Fibroblast of lung (primary cell): ENCODE results near the gene ITIH3. TPM values are rescaled to one million over a fixed set of nuclear protein-coding genes. Genes with fewer than 3 reads are reported as not detected.
A peak's percentile ranks its signal among the peaks of the same experiment; 100 is the strongest.

Source experiments
- DNase-seq, 2 donors: peaks; one replicate each; pipeline versions ENCODE4 v3.0.0 to v3.0.0-alpha.2; 2010; ENCODE audit warnings: low read depth in 2 of 2
- H2AFZ ChIP-seq: 2 replicates; pipeline ENCODE4 v1.5.1; 2012; ENCODE audit warnings: low read length, control low read depth, inconsistent platforms
- H3K27ac ChIP-seq: 2 replicates; pipeline ENCODE4 v1.5.1; 2011; ENCODE audit warnings: low read length, control low read depth; ENCODE audit not compliant: insufficient read depth
- H3K27me3 ChIP-seq: 2 replicates; pipeline ENCODE4 v1.5.1; 2011; ENCODE audit warnings: mild to moderate bottlenecking, low read length; ENCODE audit not compliant: control insufficient read depth, insufficient read depth
- H3K36me3 ChIP-seq: 2 replicates; pipeline ENCODE4 v1.5.1; 2011; ENCODE audit warnings: low read length; ENCODE audit not compliant: control insufficient read depth, insufficient read depth
- H3K4me1 ChIP-seq: 2 replicates; pipeline ENCODE4 v1.5.1; 2011; ENCODE audit warnings: low read length; ENCODE audit not compliant: control insufficient read depth, insufficient read depth; ENCODE audit errors: extremely low read depth
- H3K4me2 ChIP-seq: 2 replicates; pipeline ENCODE4 v1.5.1; 2011; ENCODE audit warnings: low read length, control low read depth; ENCODE audit not compliant: insufficient read depth; ENCODE audit errors: extremely low read depth
- H3K4me3 ChIP-seq, 4 experiments: fragments of 200-600 bp in 1 of 4; sonication (generic) in 1 of 4; replicated peaks in 1 of 4; 2 replicates each; pipeline ENCODE4 v1.5.1; 2011 to 2016; ENCODE audit warnings: low read length in 4 of 4, low read depth in 3 of 4, mild to moderate bottlenecking in 3 of 4, control low read depth in 2 of 4, inconsistent platforms in 1 of 4, mixed read lengths in 1 of 4; ENCODE audit not compliant: insufficient read depth in 1 of 4; ENCODE audit errors: control extremely low read depth in 1 of 4
- H3K79me2 ChIP-seq: 2 replicates; pipeline ENCODE4 v1.5.1; 2012; ENCODE audit warnings: mild to moderate bottlenecking, low read length, inconsistent platforms; ENCODE audit not compliant: control insufficient read depth, insufficient read depth
- H3K9ac ChIP-seq: 2 replicates; pipeline ENCODE4 v1.5.1; 2011; ENCODE audit warnings: mild to moderate bottlenecking, low read length, control low read depth; ENCODE audit not compliant: insufficient read depth
- H3K9me3 ChIP-seq: 2 replicates; pipeline ENCODE4 v1.5.1; 2012; ENCODE audit warnings: low read depth, low read length; ENCODE audit not compliant: control insufficient read depth, insufficient read depth
- H4K20me1 ChIP-seq: 2 replicates; pipeline ENCODE4 v1.5.1; 2011; ENCODE audit warnings: low read length; ENCODE audit not compliant: control insufficient read depth, insufficient read depth; ENCODE audit errors: extremely low read depth
- CTCF ChIP-seq, 2 donors: IDR thresholded peaks in 1 of 2; conservative IDR thresholded peaks in 1 of 2; 1 replicate in 1 of 2; 2 replicates in 1 of 2; pipeline ENCODE4 v1.5.1; 2011 to 2012; ENCODE audit warnings: low read length in 2 of 2, control low read depth in 1 of 2, inconsistent platforms in 1 of 2, low read depth in 1 of 2, mild to moderate bottlenecking in 1 of 2
- EZH2 ChIP-seq: IDR thresholded peaks from 2 replicates; pipeline ENCODE4 v1.5.1; 2012; ENCODE audit warnings: low read length, control low read depth, mild to moderate bottlenecking; ENCODE audit errors: missing control alignments
- polyA plus RNA-seq, 2 donors: library from polyadenylated mRNA; depleted of rRNA in 1 of 2; stranded (reverse) in 1 of 2; unstranded in 1 of 2; fragments of >200 nt; gene quantifications; 2 replicates each; pipeline ENCODE4 v1.2.1, GENCODE V29; 2011 to 2012; ENCODE audit warnings: missing spikeins in 1 of 2
- total RNA-seq: library from RNA; depleted of rRNA; stranded (reverse); fragments of >200 nt; gene quantifications from 2 replicates; pipeline ENCODE4 v1.2.1, GENCODE V29; 2014

The ITIH3 gene
- total and polyA plus RNA-seq, 2 donors (not counting 1 experiment from before 2014, with no cell fraction given): 0.17 to 1.5 TPM

GRCh38 chr3:52792413-52792812 lies 2.2 kb upstream of the ITIH3 start:
- Histone ChIP-seq H3K4me1 (no peaks in the 10 kb centered on the region), H3K79me2 (no peaks in the 10 kb centered on the region), H3K27me3 (peaks cover 8% of the 10 kb centered on the region), H3K9me3 (no peaks in the 10 kb centered on the region), H3K4me2 (no peak overlapping the region), H3K27ac (no peak overlapping the region), H3K36me3 (no peaks in the 10 kb centered on the region), H3K9ac (no peak overlapping the region), H2AFZ (no peak overlapping the region), H3K4me3 (no peak overlapping the region), H4K20me1 (no peaks in the 10 kb centered on the region)
- DNase-seq: no peak
- TF ChIP-seq CTCF (conservative IDR thresholded peaks at IDR 0.05 in 1 of 2, IDR thresholded peaks at IDR 0.05 in 1 of 2; ENCODE audit: low read depth in 1 of 2, low read length in 2 of 2): peak in 1 of 2 donors; percentile 6
- TF ChIP-seq EZH2: no peak

GRCh38 chr3:52792961-52793695 lies 1.5 kb upstream of the ITIH3 start:
- DNase-seq: peak; percentile 7 to 11
- H4K20me1 ChIP-seq: no peaks in the 10 kb centered on the region
- H3K27me3 ChIP-seq: peaks cover 8% of the 10 kb centered on the region
- no peak overlapping the region for H3K27ac ChIP-seq
- H3K36me3 ChIP-seq: no peaks in the 10 kb centered on the region
- H3K4me3 ChIP-seq: no peak overlapping the region
- no peak overlapping the region for H3K9ac ChIP-seq
- no peak overlapping the region for H3K4me2 ChIP-seq
- H2AFZ ChIP-seq: no peak overlapping the region
- no peaks in the 10 kb centered on the region for H3K9me3 ChIP-seq
- TF ChIP-seq EZH2 (no peak), CTCF (conservative IDR thresholded peaks at IDR 0.05 in 1 of 2, IDR thresholded peaks at IDR 0.05 in 1 of 2; ENCODE audit: low read depth in 1 of 2, low read length in 2 of 2) (no peak)
- no peaks in the 10 kb centered on the region for H3K79me2 ChIP-seq
- H3K4me1 ChIP-seq: no peaks in the 10 kb centered on the region

- Histone ChIP-seq H2AFZ (no peak overlapping the region), H3K4me3 (no peak overlapping the region), H3K27ac (no peak overlapping the region), H3K79me2 (no peaks in the 10 kb centered on the region), H4K20me1 (no peaks in the 10 kb centered on the region), H3K4me2 (no peak overlapping the region), H3K27me3 (peaks cover 8% of the 10 kb centered on the region), H3K9me3 (no peaks in the 10 kb centered on the region), H3K4me1 (no peaks in the 10 kb centered on the region), H3K36me3 (no peaks in the 10 kb centered on the region), H3K9ac (no peak overlapping the region)
- no peak for TF ChIP-seq CTCF (conservative IDR thresholded peaks at IDR 0.05 in 1 of 2, IDR thresholded peaks at IDR 0.05 in 1 of 2; ENCODE audit: low read depth in 1 of 2, low read length in 2 of 2)
- no peak for TF ChIP-seq EZH2
- no peak for DNase-seq
Observed at GRCh38 chr3:52793702-52794611, 639 bp upstream of the ITIH3 start.
